T1000 (cell line): ENCODE data around the gene AUTS2.
"Not testable (repeated sequence)": the region's sequence is repeated elsewhere in the genome, so short reads cannot be mapped to it uniquely, and the experiment has no call there.

Source experiments
- DNase-seq: peaks from one replicate; lab custom pipeline; 2025; ENCODE audit warnings: mixed read lengths; lab: John Stamatoyannopoulos, UW

AUTS2 gene

DNA sequence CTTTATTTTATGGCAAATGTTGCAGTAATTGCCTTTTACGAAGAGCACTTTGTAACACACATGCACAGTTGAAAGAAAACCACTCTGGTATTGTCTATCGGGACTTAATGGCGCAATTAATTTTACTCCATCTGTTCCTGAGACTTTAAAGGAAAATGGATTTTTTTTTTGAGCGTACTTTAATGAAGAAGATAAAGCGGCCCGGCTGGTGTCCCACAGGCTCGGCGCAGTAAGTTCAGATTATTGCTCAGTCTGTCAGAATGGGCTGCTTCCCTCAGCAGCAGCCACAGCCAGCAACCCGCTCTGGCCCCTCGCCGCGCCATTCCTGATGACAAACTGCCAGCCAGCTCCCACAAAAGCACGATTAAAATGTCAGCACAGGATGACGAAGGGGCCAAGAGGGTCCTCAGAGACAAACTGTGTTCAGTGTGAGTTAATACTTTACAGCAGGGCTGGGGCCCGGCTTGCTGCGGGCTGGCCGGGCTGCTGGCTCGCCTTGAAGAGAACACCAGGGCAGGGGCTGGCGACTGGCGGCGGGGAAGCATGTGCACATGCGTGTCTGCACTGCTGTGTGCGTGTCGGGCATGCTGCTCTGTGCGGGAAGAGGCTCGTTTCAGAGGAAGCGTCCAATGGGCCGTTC, 1032.7 kb downstream of the AUTS2 start:
- DNase-seq, result no peak

DNA sequence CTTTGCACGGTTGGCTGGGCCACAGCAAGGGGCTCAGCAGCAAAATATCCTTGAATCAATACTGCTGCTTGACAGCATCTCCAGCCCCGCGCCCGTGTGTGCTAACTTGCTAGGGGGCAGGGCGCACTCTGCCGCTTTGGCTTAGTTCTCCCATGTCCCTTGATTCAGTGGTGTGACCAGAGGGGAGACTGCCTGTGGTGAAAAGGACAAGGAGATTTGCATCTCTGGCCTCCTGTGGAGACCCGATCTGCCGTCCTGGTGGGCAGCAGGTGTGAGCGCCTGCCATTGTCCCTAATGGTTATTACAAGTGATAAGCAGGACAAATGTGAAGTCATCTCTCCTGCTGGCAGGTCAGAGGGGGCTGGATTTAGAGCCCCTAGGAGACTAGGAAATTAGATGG, 1033.4 kb downstream of the AUTS2 start:
- no peak for DNase-seq

DNA sequence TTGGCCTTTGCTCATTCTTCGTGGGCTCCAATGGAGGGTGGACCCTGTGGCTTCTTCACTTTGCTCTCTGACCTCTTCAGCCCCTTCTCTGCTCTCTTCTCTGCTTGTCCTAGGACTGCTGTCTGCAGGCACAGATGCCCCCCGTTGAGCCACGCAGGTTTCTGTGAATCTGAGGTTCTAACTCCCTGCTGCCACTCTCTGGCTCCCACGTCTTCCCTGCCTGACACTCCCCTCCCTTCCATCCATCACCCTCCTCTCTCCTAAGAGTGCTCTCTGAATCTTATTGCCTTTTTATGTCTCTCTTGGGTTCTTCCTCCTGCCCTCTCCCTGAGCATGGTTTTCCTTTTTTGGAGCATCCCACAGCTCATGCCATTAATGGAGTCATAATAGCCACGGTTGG, 1034.1 kb downstream of the AUTS2 start:
- no peak for DNase-seq

DNA sequence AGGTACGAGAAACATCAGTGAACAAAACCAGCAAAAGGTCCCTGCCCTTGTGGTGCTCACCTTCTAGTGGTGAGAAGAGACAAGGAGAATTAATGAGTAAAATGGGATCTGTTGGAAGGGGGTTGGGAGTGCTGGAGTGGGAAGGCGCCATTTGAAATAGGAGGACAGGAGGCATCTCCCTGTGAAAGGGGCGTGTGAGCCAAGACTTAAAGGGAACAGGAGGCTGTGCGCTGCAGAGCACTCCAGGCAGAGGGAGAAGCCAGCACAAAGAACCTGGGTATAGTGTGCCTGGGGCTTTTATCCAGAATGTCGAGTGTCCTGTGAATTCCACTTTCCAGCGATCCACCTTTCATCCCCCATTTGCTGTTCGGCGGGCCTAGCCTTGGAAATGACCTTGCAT, 1035.8 kb downstream of the AUTS2 start:
- no peak for DNase-seq

DNA sequence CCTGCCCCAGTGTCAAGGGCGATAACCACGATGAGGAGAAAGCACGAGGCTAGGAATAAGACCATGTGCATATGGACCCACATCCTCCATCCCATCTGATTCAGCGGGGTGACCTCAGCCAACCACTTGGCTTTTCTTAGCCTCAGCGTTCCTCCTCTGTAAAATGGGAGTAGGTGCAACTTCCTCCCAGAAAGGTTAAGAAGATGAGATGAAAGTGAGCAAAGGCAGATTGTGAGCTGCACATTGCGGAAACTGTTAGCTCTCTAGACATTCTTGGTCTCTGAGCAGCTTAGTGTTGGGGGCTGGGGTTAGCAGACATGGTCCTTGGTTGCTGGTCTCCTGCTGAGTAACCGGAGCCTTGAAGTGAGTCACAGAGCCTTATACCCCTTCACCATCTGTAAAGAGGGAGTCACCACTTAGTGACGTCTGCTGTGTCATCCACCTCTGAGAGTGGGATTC, 1036.4 kb downstream of the AUTS2 start:
- peak; percentile 45 for DNase-seq

DNA sequence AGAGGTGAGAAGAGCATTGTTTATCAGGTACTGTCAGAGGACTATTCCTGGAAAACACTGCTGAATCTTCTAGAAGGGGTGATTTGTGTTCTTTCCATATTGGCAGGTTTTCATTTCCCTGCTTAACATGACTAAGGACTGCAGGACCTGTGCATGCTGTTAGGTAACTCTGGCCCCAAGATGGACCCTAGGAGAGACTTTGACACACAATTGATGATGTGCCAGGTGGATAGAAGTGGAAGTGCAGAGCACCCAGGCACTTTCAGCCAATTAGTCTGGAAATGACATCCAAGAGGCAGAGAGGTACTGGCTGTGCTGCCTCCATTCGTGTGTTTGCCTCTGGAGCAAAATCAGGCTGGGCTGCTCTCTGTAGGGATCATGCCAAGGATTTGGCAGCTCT, 1037.4 kb downstream of the AUTS2 start:
- DNase-seq, result no peak

DNA sequence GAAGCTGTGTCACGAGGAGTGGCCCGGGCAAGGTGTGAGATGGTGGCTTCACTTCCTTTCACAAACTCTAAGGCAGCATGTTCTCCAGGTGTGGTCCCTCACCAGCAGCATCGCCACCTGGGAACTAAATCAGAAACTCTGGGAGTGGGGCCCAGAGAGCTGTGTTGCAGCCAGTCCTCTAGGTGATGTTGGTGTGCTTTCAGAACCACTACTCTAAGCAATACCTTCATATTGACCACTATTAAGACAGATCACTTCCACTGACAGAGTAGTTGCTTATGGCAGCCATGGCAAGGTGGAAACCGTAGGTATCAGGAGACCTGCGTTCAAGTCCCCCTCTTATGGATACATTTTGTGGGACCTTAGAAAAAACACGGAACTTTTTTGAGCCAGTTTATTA, 1037.9 kb downstream of the AUTS2 start:
- no peak for DNase-seq

DNA sequence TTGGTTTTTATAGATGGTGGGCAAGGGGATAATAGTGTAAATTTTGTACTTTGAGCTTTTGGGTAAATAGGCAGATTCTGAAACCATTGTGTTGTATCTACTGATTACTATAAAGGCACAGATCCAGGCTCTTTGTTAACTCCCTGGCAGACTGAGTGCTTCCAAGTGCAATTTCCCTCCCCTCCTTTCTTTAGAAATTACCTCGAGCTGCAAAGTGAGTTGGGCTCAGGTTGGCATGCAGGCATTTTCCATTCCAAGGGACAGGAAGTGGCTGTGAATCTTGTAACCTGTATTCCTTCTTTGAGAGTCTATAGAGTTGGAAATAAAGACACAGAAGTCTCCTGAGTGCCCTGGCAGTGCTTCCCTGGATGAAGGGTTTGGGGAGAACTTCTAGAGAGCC, 1039.5 kb downstream of the AUTS2 start:
- DNase-seq, result no peak

DNA sequence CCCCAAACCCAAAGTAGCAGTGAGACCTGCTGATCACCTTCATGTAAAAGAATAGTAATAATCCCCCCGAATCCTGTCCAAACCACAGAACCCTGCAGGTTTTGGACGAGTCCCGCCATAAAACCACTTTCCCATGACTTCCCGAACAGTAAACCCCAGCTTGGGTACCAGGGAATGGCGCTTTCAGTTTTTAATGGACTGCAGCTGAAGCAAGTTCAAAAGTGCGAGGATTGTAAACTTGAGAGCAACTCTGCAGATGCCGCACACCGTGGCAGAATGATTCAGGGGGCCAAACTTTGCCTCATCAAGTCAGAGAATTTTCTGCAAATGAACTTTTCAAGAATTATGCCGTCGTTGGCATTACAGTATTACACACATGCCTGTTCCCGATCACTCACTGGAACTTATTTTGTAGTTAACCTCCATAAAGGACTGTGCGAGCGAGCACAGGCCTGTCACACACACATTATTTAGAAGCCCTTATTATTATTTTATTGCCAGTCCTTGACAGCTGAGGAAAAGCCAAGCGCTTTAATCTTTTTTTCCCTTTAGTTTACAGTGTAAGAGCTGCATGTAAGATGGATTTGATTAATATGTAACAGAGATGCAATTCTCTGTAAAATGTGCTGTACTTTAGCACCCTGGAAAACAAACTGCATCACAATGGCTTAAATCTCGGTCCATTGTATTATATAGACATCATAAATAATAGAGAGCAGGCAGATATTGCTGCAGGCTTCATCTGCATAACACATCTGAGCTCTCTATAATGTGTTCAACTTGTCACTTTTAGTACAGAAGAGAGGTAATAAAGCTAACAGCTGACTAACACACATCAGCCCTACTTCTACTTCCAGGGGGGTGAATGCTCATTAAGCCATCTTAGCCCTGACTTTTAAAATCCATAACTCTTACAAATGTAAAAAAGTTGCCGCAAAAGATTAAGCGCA, 1040.2 kb downstream of the AUTS2 start:
- DNase-seq, result no peak

DNA sequence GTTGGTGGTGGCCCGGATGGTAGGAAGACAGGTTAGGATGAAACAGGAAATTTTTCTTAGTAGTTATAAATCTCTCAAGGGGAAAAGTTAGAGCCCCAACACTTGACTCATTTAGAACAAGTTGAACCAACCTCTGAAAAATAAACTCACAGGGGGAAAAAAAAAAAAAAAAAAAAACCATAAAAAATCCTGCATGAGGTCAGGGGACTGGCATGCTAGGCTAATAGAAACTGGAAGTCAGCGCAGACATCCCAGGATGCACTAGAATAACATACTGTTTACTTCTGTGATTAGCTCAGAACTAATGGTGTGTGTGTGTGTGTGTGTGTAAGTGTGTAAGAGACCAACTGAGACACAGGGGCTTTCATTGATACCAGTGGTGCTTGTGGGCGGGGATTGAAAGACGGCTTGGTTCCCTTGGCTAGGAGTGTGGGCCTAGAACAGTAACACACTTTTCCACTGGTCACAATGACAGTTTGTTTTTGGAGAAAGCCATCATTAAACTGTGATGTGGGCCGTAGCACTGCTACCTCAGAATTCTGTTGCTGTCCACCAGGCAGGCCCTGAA, 1042.1 kb downstream of the AUTS2 start:
- no peak for DNase-seq

DNA sequence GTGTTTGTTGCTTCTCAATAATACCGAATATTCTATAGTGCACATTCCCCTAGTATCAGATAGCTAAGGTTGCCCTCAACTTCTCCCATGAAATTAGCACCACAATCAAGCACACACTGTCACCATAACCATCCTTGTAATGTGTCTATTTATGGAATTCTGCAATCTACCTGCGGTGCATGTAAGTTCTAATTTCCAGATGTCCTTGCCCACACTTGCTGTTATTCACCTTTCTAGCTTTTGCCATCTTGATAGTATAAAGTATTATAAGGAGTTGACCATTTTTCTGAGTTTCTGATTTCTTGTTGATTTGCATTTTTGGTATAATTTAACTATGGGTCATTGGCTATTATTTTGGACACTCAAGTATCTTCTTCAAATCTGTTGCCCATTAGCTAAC, 1043.6 kb downstream of the AUTS2 start:
- DNase-seq, result no peak

DNA sequence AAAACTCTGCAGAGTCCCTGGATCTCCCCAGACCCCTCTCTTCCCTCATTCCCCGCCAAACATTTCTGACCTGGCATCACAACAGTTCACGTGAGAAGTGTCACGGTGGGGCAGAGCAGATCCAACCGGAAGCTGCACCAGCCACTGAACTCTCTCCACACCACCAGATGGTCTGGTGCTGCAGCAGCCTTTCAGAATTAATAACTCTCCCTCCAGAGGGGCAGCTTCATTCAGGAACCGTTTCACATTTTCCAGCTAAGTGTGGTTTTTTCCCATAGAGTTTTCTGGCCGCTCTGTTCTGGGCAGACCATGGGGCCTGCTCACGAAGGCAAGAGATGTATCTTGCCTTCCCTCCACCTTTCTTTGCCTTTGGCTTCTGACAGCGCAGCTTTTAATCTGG, 1047.0 kb downstream of the AUTS2 start:
- no peak for DNase-seq

DNA sequence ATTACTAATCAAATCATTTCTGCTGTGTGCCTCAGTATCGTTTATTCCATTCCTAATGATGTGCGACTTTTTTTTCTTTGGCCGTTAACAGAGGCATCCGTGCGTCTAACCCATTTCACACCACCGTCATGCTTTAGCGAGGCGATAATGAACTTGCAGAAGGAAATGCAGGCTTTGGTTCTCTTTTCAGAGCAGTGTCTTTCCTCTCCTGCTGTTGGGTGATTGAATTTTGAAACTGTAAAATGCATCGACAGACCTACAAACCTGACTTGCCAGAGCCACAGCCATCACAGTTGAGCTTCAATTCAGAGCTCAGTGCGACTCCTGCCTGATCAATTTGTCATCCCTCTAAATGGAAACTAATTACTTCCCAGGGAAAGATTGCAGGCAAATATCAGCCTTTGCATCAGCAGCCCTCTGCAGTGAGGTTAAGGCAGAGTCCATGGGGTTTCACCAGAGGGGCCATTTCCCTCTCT, 1047.6 kb downstream of the AUTS2 start:
- no peak for DNase-seq

DNA sequence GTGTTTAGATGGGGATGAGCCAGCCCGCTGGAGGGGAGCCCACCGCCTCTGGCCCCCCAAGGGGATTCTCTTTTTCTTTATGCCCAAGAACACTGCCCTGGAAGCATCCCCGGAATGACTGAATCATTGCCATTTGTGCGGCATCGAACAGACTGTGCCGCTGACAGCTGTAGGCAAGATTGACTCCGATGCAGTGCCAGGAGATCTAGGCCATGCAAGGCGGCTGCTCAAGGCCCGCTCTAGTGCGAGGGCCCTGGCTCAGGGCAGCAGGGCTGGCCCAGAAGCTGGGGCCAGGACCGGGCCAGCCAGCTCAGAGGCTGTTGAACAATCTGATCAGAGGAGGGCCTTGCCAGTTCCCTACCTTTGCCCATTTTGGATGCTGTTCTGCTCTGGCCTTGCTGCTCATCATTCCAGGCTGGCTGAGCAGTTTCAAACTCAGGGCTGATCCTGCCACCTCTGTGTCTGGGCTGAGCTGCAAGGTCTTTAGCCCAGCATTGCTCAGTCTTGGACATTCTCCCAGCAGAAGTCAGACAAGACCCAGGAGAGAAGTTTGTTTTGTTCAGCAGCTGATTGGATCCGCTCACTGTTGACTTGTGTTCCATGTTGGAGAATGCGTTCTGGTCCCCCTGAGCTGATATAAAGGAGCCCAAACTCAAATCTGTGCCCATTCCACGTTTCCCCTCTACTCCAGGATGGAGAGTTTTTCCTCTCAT, 1048.4 kb downstream of the AUTS2 start:
- DNase-seq, result no peak

DNA sequence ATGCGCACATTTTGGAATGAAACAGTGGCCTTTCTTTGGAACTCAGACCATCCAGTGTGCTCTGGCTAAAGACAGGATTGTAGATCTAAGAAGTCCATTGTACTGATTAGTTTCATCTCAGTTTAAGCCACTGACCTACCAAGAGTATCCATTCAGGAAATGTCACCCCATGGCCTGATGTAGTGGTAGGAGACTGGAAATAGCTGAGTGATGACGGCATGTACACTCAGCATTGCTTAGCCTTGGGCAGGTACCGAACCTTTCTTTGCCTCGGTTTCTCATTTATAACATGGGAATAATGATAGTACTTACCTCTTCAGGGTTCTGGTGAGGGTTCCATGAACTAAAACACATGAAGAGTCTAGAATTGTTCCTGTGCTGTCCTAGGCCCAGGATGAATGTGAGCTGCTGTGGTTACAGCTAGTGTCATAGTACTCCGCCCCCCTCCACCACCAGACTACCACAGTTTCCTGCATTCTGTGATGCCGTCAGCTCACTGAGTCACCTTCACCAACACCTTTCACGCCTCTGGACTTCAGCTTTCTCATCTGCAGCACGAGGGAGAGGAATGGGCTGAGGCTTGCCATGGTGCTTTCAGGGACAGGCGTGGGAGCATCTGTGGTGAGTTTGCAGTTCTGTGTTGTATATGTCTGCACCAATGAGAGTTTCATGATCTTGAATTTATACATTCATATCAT, 1049.7 kb downstream of the AUTS2 start:
- DNase-seq, result no peak

DNA sequence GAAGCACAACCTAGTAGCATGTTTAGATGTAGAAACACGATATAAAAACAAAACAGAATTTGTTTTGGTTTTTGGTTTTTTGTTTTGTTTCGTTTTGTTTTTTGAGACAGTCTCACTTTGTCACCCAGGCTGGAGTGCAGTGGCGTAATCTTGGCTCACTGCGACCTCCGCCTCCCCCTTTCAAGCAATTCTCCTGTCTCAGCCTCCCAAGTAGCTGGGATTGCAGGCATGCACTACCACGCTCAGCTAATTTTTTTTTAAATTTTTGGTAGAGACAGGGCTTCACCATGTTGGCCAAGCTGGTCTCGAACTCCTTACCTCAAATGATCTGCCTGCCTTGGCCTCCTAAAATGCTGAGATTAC, 1050.2 kb downstream of the AUTS2 start:
- DNase-seq, result not testable (repeated sequence)

DNA sequence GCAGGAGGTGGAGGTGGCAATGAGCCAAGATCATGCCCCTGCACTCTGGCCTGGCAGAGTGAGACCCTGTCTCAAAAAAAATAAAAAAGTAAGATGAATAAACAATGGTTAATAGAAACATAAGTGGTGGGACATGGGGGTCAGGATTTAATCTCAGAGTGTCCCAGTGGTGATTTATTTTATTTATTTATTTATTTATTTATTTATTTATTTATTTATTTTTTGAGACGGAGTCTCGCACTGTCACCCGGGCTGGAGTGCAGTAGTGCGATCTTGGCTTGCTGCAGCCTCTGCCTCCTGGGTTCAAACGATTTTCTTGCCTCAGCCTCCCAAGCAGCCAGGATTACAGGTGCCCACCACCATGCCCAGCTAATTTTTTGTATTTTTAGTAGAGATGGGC, 1051.0 kb downstream of the AUTS2 start:
- DNase-seq, result no peak

DNA sequence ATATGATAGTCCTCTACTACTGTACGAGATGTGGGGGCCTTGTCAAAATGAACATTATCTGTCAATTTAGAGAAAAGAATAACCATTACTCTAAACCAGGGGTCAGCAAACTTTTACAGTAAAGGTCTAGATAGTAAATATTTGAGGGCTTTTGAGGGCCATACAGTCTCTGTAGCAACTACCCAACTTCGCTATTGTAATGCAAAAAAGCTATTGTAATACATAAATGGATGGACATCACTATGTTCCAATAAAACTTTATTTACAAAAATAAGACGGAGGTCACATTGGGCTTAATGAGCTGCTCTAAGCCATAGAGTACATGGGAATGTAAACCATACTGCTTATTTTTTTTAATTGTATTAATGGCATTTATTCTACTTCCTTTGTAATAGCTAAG, 1055.9 kb downstream of the AUTS2 start:
- no peak for DNase-seq

DNA sequence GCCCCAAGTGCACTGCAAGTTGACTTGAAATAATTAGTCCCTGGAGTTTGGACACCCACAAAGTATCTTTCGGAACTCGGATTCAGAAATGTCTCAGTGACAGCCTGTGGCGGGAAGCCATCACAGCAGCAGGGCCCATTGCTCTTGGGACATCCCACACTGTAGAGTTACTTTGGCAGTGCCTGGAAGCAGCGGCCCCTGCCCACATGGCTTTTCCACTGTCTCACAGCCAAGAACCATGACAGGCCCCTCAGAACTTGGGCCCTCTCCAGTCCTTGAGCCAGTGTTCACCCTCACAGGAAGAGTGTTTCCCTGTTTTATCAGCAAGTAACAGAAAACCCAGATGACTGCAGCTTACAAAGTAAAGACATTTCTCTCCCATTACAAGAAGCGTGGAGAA, 1056.7 kb downstream of the AUTS2 start:
- no peak for DNase-seq

DNA sequence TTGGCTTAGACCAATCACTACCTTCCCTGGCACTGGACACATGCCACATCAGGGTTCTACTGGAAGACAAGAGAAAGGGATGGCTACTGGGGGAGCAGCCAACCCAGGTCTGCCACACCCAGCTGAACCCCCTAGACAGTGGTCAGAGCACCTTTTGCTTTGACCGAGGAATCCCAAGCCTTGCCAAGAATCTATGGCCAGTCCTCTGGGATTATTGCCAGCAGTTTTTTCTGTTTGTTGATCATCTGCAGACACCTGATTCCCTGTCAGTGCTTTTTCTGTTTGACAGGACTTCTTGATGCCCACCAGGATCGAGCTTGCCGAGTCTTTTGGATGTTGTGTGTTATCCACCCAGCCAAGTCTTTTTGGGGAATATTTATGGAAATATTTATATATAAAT, 1057.4 kb downstream of the AUTS2 start:
- no peak for DNase-seq

DNA sequence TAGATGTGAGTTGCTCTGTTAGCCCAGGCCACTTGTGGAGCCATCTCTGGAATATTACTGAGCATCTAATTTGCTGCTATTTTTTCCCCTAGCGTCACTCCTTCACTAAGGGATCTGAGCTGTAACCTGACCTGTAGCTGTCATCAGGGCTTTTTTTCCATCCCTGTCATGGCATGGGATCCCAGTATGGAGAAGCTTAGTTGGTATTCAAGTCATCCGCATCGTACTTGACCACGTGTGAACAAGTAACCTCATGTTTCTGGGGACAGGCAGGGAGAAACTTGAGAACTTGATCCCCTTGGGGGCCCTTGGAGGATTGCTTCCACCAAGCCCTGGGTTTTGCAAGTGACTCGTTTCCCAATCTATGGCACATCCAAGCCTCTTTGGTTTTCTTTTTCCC, 1059.3 kb downstream of the AUTS2 start:
- DNase-seq, result no peak
